Ecto neural progenitor cell (in vitro differentiated cells): ENCODE data around the gene CYP39A1.
"Not testable (repeated sequence)": the region's sequence is repeated elsewhere in the genome, so short reads cannot be mapped to it uniquely, and the experiment has no call there.

Source experiments
- DNase-seq: peaks from one replicate; pipeline ENCODE4 v3.0.0-alpha.2; 2018; ENCODE audit warnings: low spot score

Gene CYP39A1

GRCh38 chr6:46648869-46649492, 3.6 kb downstream of the CYP39A1 start:
- no peak for DNase-seq

GRCh38 chr6:46648108-46648507, 4.5 kb downstream of the CYP39A1 start:
- not testable (repeated sequence) for DNase-seq

DNA sequence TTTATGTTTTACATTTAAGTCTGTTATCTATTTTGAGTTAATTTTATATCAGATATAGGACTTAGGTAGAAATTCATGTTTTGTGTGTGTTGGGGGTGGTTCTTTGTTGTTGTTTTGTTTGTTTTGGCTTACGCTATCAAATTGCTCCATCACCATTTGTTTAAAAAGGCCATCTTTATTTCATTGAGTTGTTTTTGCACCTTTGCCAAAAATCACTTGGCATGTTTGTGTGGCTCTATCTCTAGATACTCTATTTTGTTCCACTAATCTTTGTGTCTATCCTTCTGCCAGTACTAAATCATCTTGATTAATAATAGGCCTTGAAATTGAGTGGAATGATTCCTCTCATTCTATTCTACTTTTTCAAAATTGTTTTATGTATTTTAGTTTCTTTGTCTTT, 7.4 kb downstream of the CYP39A1 start:
- no peak for DNase-seq

GRCh38 chr6:46642928-46643751, 9.5 kb downstream of the CYP39A1 start:
- DNase-seq: no peak

- no peak for DNase-seq
Observed at GRCh38 chr6:46638650-46639049, 14.0 kb downstream of the CYP39A1 start.

GRCh38 chr6:46637933-46638332, 14.7 kb downstream of the CYP39A1 start:
- DNase-seq: no peak

GRCh38 chr6:46637145-46637544, 15.5 kb downstream of the CYP39A1 start:
- no peak for DNase-seq

GRCh38 chr6:46635462-46635861, 17.2 kb downstream of the CYP39A1 start:
- DNase-seq: no peak

DNA sequence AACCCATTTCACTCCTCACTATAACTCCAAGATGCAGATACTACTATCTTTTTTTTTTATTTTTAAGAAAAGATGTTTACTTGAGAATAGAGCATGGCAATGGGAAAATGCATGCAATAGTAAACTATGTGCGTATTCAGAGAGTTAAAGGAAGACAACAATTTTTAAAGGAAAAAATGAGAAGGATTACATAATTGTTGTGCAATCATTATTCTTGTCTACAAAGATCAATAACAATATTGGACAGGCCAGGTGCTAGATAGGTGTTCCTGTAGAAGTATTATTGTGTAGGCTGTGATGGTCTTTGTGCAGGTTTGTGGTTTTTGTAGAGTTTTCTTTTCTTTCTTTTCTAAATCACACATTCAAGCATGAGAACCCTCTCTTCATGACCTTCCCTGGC, 20.6 kb downstream of the CYP39A1 start:
- no peak for DNase-seq

DNA sequence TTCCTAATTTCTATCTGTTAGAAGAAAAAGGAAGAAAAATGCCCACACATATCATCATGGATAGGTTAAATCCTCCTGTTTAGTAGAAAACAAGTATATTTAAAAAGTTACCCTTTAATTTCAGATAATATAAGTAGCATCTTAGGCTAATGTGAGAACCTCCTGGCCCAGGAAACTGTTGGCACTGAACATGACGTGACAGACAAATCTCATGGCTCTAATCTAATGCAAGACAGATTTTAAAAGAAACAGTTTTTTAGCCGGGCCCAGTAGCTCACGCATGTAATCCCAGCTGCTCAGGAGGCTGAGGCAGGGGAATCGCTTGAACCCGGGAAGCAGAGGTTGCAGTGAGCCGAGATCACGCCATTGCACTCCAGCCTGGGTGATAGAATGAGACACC, 22.9 kb downstream of the CYP39A1 start:
- no peak for DNase-seq

DNA sequence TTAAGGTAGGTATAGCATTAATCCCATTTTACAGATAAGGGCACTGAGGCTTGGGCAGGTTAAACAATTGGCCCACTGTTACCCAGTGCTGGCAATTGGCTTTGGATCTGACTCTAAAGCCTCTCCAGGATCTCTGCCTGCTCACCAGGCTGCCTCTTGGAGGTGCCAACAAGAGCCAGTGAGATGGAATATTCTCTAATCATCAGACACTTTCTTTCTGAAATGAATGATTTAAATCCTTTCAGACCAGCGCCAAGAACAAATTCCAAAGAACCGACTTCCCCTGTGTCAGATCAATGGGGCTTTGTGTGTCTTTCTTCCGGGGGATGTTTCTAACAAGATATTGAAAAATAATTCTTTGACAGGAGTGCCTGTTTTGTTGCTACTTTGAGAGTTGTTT, 23.6 kb downstream of the CYP39A1 start:
- DNase-seq: no peak

DNA sequence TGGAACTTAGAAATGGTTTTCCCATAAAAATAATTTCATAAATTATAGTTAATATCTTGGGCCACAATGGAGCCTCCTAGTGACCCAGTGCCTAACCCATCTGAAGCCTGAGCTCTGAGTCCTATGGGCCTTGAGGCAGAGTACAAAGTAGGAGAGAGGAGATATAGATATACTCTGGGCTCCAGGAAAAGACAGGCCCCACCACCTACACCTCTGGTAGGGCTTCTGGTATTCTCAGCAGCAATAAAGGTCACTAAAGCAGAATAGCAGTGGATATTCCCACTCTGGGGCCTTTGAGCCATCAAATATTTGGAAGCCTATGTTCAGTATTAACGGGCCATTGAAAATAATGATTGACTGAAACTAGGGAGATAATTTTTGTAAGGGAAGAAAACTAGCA, 24.1 kb downstream of the CYP39A1 start:
- DNase-seq: no peak

DNA sequence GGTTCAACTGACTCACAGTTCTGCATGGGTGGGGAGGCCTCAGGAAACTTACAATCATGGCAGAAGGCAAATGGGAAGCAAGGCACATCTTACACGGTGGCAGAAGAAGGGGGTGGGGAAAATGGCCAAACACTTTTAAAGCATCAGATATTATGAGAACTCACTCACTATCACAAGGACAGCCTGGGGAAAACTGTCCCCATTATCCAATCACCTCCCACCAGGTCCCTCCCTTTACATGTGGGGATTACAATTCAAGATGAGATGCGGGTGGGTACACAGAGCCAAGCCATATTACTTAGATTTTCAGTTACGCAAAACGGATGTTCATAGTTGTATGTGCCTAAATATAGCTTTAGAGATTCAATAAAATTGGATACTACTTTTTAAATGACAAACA, 25.6 kb downstream of the CYP39A1 start:
- DNase-seq: no peak

DNA sequence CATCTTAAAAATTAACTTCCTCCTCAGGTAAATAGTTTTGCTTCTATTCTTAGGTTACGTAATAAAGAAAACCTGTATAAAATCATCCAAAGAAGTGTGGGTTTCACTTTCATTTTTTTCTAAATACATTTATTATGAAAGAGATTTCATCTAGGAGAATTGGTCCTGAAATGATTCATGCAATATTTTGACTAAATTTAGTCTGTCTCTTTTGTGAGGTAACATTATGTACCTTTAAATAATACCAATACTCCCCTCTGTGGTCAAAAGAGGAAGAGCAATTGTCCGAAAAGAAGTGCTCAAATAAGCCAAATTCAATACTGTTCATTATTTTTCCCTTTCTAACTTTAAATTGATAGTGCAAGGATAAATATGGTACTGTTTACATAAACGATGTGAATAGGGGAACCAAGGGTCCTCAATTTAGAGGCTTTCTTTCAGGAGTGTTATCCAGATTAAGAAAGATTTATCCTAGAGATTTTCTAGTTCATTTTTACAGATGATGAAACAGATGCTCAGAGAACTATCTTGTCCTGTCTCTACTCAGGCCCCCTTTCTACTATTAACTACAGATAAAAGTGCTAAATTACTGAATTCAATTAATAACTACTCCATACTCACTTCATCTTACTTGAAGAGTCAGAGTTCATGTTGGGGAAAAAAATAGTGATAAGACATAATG, 26.2 kb downstream of the CYP39A1 start:
- DNase-seq: no peak

- no peak for DNase-seq
Observed at GRCh38 chr6:46618726-46619125, 33.9 kb downstream of the CYP39A1 start.

DNA sequence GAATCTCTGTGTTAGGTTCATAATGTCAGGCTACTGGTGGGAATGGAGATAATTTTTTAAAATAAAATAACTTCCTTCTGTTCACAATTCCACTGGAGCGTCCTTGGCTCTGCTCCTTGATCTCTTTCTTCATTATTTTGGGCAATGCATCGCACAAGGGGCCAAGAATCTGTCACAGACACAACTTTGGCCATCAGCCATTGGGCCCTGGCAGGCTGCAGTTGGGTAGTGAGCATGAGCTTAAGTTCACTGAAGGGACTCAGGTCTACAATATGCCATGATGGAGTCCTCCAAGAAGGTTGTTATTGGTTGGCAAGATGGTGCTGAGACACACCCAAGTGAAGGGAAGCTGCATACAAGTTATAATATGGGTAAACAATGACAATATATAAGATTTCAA, 40.0 kb downstream of the CYP39A1 start:
- no peak for DNase-seq

DNA sequence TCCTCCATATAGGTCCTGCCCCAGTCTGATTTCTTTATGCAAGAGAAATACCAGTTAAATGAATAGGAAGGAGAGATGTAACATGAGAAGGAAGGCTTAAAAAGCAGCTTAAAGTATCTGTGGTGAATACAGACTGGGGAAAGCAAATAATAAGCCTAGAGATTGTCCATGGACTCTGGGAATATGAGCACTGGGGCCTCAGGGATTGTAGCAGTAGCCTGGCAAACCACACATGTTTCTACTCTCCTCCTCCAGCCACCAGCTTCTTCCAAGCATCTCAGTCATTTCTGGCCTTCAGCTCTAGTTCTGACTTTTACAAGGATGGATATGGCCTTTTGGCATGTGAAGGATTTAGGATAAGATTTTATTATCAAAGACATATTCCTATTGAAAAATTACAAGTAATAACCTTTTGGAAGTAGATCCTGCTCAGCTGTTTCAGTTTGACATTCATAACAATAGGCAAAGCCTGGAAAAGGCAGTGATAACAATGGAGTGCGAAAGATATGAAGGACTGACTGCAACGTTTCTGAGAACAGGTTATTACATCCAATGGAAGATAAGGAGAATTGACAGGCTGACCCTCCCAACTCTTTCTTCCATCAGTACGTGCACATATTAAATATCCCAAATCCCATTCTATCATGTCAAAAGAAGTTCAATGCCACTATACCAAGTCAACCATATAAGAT, 41.6 kb downstream of the CYP39A1 start:
- DNase-seq: no peak

GRCh38 chr6:46606338-46606737, 46.3 kb downstream of the CYP39A1 start:
- no peak for DNase-seq

GRCh38 chr6:46605091-46605797, 47.4 kb downstream of the CYP39A1 start:
- no peak for DNase-seq

- no peak for DNase-seq
Observed at GRCh38 chr6:46598215-46598614, 54.4 kb downstream of the CYP39A1 start.

DNA sequence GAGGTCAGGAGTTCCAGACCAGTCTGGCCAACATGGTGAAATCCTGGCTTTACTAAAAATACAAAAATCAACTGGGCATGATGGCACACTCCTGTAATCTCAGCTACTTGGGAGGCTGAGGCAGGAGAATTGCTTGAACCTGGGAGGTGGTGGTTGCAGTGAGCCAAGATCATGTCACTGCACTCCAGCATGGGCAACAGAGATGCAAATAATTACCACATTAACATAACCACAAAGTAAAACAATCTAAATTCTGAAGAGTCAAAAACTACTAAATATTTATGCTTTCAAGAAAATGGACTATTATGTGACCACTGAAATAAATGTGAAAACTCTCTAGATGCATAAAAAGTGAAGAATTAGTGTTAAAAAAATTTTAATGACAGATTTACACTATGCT, 59.9 kb downstream of the CYP39A1 start:
- no peak for DNase-seq

- no peak for DNase-seq
Observed at GRCh38 chr6:46592046-46592445, 60.6 kb downstream of the CYP39A1 start.
